Embryonic facial prominence (tissue), 1 donor: ENCODE data around the gene HOMER3.
"Not testable (repeated sequence)": the region's sequence is repeated elsewhere in the genome, so short reads cannot be mapped to it uniquely, and the experiment has no call there.

Experiments
- DNase-seq: peaks from one replicate; pipeline ENCODE4 v3.0.0-alpha.2; 2016; ENCODE audit errors: extremely low spot score

Gene HOMER3

GRCh38 chr19:18952364-18953003 lies 11.5 kb upstream of the HOMER3 start:
- DNase-seq = not testable (repeated sequence)

- DNase-seq = no peak
Measured at GRCh38 chr19:18951721-18952281, 10.8 kb upstream of the HOMER3 start.

- no peak for DNase-seq
Measured at GRCh38 chr19:18949858-18950257, 8.8 kb upstream of the HOMER3 start.

DNA sequence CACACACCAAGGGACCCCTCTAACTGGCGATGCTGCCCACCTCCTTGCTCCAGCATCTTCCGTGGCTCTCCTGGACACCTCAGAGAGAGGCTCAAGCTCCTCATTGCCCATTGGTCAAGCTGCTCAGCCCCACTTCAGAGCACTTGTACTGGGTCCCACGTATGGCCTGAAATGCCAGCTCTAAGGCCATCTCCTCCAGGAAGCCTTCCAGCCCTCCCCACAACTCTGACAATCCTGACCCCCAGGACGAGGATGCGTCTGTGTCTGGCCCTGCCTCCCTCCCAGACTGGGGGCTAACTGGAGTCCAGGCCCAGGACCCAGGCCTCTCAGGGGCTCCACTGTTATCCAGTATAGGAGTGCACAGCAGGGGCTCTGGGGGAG lies 7.9 kb upstream of the HOMER3 start:
- DNase-seq = no peak

DNA sequence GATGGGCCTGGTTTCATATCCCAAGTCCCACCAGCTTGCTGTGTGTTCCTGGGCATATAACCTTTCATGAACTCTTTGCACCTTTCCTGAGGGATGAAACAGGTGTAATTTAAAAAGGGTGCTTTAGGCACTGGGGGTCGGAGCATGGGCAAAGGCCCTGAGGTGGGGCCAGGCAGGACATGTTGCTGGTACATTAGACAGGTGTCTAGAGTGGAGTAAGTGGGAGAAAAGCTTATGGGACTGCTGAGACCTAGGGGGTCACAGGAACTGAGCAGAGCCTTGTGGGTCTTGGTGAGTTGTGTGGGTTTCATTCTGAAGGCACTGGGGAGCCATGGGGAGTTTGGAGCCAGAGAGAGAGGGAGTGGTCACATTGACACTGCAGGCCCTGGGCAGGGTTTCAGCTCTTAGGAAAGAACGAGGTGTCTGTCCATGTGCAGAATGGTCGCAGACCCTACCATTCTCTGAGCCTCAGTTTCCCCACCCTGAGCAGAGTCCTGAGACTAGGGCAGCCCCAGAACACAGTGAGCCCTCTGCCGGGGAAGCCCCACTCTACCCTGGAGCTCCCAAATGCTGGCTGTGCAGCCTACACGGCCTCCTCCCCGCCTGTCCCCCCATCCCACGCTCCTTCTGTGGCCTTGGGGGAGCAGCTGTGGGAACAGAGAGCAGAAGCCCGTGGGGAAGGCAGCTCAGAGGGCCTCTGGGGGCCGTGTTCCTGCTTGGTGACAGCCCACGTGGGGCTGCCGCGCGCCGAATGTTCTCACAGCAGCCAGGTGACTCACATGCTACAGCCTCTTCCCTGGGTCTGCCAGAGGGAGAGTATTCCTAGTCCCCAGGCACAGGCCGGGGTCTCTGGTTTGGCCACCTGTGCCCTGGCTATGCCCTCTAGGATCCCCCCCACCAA lies 7.3 kb upstream of the HOMER3 start:
- no peak for DNase-seq

GRCh38 chr19:18946918-18947317 lies 5.9 kb upstream of the HOMER3 start:
- no peak for DNase-seq

GRCh38 chr19:18946335-18946734 lies 5.3 kb upstream of the HOMER3 start:
- DNase-seq = no peak

- no peak for DNase-seq
Measured at GRCh38 chr19:18945297-18945696, 4.3 kb upstream of the HOMER3 start.

DNA sequence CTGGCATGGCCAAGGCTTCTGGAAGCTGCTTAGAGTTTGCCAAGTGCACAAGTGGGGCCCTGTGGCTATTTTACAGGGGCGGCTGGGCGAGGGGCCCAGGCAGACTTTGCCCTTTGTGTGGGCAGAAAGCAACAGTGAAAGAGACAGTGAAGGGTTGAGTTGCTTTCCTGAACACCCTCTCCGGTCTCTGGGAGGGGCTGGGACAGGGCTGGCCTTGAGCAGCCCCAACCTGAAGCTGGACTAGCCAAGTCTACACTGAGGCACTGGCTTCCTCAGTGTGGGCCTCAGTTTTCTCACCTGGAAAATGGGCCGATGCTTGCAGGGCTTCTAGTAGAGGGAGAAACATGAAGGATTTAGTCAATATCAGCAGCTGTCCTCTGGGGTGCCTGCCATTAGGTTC lies 2.4 kb upstream of the HOMER3 start:
- DNase-seq = no peak

GRCh38 chr19:18942692-18943091 lies 1.7 kb upstream of the HOMER3 start:
- DNase-seq = no peak

DNA sequence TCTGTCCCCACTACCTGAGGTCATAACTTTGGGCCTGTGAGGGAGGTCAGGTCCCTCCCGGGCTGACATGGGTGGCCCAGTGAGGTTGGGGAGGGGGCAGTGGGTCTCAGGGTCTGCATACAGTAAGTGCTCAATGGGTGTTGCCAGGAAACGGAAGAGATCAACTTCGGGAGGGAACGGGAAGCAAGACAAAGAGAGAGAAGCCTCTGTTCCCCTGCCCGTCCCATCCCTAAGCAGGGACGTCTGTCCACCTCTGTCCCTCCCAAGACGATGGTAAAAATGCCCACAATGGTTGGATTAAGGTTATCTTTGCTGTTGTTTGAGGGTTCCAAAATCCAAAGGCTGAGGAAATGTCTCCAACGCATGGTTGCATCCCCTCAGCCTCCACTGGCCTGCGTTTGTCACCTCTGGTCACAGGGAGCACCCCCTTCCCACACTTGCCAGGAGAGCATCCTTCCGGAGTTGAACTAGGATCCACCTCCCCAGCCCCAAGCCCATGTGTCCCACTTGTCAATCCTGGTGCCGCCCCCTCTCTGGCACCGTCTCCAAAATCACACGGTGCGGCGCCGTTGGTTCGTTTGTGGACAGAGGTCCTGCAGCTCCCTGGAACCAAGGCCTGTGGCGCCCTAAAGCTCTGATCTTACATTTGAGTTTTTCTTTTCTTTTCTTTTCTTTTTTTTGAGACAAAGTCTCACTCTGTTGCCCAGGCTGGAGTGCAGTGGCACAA lies 774 bp upstream of the HOMER3 start:
- DNase-seq = no peak

DNA sequence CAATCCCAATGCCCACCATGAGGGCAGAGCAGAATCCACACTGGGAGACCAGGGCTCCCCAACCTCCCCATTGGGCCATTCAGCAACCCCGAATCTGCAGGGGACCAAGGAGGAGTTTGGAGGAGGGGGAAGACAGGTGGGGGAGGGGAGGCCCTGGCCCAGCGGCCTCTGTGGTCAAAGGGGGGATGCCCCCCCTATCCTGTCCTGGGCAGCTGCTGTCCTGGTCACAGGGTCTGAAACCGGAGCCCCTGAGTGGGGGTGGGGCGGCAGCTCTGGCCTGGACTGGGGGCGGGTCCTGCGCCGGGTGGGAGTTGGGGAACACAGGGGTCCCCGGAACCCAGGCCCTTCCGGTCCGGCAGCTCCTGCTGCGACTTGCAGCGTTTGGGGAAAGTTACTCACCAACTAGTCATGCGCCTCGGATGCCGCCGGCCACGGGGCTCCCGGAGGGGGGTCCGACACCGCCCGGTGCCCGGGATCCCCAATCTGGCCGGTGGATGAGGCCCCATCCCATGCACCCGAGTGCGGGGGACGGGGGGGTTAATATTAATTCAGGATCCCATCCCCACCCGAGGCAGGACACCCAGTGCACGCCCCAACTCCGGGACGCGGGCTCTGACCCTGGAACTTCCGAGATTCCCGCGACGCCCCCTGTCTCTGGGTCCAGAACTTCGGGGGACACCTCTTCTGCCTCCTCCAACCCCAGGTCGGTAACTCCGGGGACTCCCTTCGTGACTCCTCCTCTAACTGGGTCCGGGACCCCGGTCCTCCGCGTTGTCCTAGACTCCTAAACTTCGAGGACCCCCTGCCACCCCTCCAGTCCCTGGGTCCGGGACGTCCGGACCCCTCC lies 872 bp downstream of the HOMER3 start:
- no peak for DNase-seq

DNA sequence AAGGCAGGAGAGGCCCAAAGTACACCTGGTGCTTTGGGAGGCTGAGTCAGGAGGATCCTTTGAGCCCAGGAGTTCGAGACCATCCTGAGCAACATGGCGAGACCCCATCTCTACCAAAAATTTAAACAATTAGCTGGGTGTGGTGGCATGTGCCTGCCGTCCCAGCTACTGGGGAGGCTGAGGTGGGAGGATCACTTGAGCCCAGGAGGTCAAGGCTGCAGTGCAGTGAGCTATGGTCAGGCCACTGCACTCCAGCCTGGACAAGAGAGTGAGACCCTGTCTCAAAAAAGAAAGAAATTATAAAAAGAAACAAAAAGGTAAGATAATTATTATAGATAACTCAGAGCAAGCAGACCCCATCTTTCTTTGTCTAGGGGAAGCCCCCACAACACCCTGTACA lies 1.9 kb downstream of the HOMER3 start:
- no peak for DNase-seq

DNA sequence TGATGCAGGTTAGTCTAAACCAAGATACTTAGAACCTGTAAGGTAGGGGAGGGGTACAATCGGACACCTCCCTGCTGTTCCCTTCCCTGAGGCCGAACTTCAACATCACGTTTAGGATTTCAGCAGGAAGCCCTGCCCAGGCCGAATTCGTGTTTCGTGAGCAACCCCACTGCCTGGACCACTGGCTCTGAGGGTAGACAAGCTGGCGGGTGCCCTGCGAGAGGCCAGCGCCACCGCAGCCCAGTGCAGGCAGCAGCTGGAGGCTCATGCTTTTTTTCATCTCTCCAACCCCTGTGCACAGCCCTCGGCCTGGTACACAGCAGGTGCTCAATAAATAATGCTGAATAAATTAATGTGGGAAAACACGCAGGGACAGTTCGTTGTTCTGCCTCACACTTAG lies 7.7 kb downstream of the HOMER3 start:
- no peak for DNase-seq

- DNase-seq = no peak
Measured at GRCh38 chr19:18932216-18932841, 8.7 kb downstream of the HOMER3 start.

DNA sequence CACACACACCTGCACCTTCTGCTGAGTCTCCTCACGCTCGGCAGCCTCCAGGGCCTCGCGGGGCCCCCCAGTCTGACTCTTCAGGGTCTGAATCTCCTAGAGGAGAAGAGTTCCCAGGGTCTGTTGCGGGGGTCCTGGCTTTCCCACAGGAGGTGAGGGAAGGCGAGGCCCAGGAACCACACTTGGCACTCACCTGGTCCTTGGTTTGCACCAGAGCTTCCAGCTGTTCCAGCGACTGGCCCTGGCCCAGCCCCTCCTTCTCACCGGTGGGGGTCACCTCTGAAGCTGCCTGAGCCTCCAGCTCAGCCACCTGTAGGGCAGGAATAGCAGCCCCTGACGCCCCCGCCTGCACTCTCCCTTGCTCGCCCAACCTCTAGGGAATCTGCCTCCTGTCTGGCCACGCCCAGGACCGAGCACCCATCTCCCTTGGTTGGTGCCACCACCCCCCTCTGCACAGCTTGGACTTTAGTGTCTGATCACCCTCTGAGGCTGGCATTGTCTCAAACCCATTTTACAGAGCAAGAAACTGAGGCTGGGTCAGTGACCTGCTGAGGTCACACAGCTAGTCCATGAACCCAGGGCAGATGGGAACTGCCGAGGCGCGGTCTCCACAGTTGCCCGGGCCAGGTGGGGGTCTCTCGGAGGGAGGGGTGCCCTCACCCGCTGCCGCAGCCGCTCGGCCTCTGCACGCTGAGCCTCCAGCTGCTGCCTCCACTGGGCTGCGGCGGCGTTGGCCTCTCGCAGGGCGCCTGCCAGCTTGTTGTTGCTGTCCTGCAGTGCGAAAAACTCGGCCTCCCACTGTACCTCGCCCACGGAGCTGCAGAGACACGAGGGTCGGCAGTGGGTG lies 9.5 kb downstream of the HOMER3 start:
- no peak for DNase-seq

- no peak for DNase-seq
Measured at GRCh38 chr19:18929311-18929710, 11.7 kb downstream of the HOMER3 start.

- no peak for DNase-seq
Measured at GRCh38 chr19:18928018-18928805, 12.8 kb downstream of the HOMER3 start.

GRCh38 chr19:18924684-18925213 lies 16.3 kb downstream of the HOMER3 start:
- no peak for DNase-seq
